ENCODE measurements around the gene SEMA4C. TPM values are rescaled to one million over a fixed set of nuclear protein-coding genes. Genes with fewer than 3 reads are reported as not detected.

The SEMA4C gene
- total RNA-seq, 1 experiment from 2014 or later, result 40.2 TPM

- Histone ChIP-seq H3K4me1 (ENCODE audit: control insufficient read depth, insufficient read depth, low read length) (no peaks in the 10 kb centered on the region), H3K9me3 (ENCODE audit: control insufficient read depth, insufficient read depth, low read depth, low read length) (peaks cover 3% of the 10 kb centered on the region; the same call in 1 of the 2 replicates), H3K27ac (ENCODE audit: low read length) (no peak overlapping the region), H3K4me3 (ENCODE audit: low read depth in 2 of 2, low read length in 2 of 2) (no peak overlapping the region), H3K27me3 (ENCODE audit: control insufficient read depth, insufficient read depth, low read length) (no peaks in the 10 kb centered on the region), H3K36me3 (ENCODE audit: control insufficient read depth, insufficient read depth, low read length) (no peaks in the 10 kb centered on the region)
- DNase-seq (ENCODE audit: low read depth, low spot score) (no peak), ATAC-seq (no peak)
- no TSS peak for BruUV-seq (replicated peaks)
- no peak for TF ChIP-seq SIN3A (IDR thresholded peaks at IDR 0.05; ENCODE audit: borderline replicate concordance, insufficient read depth, low read depth, low read length)
- no peak for TF ChIP-seq TCF7L2 (IDR thresholded peaks at IDR 0.05; ENCODE audit: low read depth, low read length)
- TF ChIP-seq POLR2AphosphoS5 (IDR thresholded peaks at IDR 0.05; ENCODE audit: low read depth, low read length), result no peak
- no peak for TF ChIP-seq CTCF (IDR thresholded peaks at IDR 0.05)
- TF ChIP-seq REST (IDR thresholded peaks at IDR 0.05; ENCODE audit: insufficient read depth in 1 of 2, low read depth in 2 of 2, low read length in 1 of 2), result no peak
- CTCF ChIA-PET, result no interaction called here
- POLR2A ChIA-PET, result no interaction called here
- intact Hi-C loops (cut with micrococcal nuclease; ENCODE audit: unreplicated experiment), result no loop called here
- in situ Hi-C loops (cut with HindIII; ENCODE audit: low pct_unique_long_range_greater_than_20kb, low sequenced_read_pairs), result no loop called here
These were observed 43.7 kb upstream of the SEMA4C start for GRCh38 chr2:96913398-96914202.

DNA sequence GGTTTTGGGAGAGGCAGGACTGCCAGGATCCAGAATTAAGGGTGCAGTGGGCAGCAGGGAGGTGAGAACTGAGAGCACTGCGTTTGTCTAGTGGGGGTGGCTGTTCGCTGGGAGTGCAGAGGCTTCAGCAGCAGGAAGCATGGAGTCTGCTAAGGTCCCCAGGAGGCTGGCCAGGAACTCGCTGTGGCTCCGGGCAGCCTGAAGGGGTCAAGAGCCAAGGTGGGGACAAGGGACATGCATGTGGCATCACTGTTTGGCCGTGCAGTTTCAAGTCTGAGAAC, 43.2 kb upstream of the SEMA4C start:
- no peak for TF ChIP-seq CTCF (IDR thresholded peaks at IDR 0.05)
- TF ChIP-seq REST (IDR thresholded peaks at IDR 0.05; ENCODE audit: insufficient read depth in 1 of 2, low read depth in 2 of 2, low read length in 1 of 2), result no peak
- TF ChIP-seq TCF7L2 (IDR thresholded peaks at IDR 0.05; ENCODE audit: low read depth, low read length), result no peak
- no peak for TF ChIP-seq SIN3A (IDR thresholded peaks at IDR 0.05; ENCODE audit: borderline replicate concordance, insufficient read depth, low read depth, low read length)
- no peak for TF ChIP-seq POLR2AphosphoS5 (IDR thresholded peaks at IDR 0.05; ENCODE audit: low read depth, low read length)
- intact Hi-C loops (cut with micrococcal nuclease; ENCODE audit: unreplicated experiment), result no loop called here
- H3K27ac ChIP-seq (ENCODE audit: low read length), result no peak overlapping the region
- ChIA-PET POLR2A (no interaction called here), CTCF (interaction anchor here (0.6 to 0.7 kb wide), 2 partner anchors 48 to 136 kb away, joined by 3 read pairs; no protein-coding TSS in a partner anchor)
- H3K27me3 ChIP-seq (ENCODE audit: control insufficient read depth, insufficient read depth, low read length), result no peaks in the 10 kb centered on the region
- no peaks in the 10 kb centered on the region for H3K4me1 ChIP-seq (ENCODE audit: control insufficient read depth, insufficient read depth, low read length)
- ATAC-seq, result peak; percentile 25; the same call in 1 of the 2 replicates
- no TSS peak for BruUV-seq (replicated peaks)
- no peaks in the 10 kb centered on the region for H3K36me3 ChIP-seq (ENCODE audit: control insufficient read depth, insufficient read depth, low read length)
- no peaks in the 10 kb centered on the region; the same call in 1 of the 2 replicates for H3K9me3 ChIP-seq (ENCODE audit: control insufficient read depth, insufficient read depth, low read depth, low read length)
- no peak for DNase-seq (ENCODE audit: low read depth, low spot score)
- H3K4me3 ChIP-seq (ENCODE audit: low read depth in 2 of 2, low read length in 2 of 2), result no peak overlapping the region
- in situ Hi-C loops (cut with HindIII; ENCODE audit: low pct_unique_long_range_greater_than_20kb, low sequenced_read_pairs), result no loop called here
